Esophagus squamous epithelium (tissue), 5 donors: ENCODE measurements around the gene RBM22. TPM values are rescaled to one million over a fixed set of nuclear protein-coding genes. Genes with fewer than 3 reads are reported as not detected.

Experiments used
- DNase-seq: peaks from one replicate; lab custom pipeline; 2025; lab: John Stamatoyannopoulos, UW
- H3K27ac ChIP-seq, 4 donors: fragments of 200-600 bp; sonication (generic); one replicate each; pipeline ENCODE4 v1.5.1; 2016 to 2019; ENCODE audit warnings: mild to moderate bottlenecking in 1 of 4
- H3K27me3 ChIP-seq, 4 donors: fragments of 200-600 bp; sonication (generic); 1 replicate in 3 of 4; 2 replicates in 1 of 4; pipeline versions ENCODE4 v1.5.1 to v1.6.0; 2017 to 2021; ENCODE audit warnings: antibody characterized with exemption in 1 of 4
- H3K36me3 ChIP-seq, 3 donors: fragments of 200-600 bp; sonication (generic); one replicate each; pipeline ENCODE4 v1.5.1; 2016 to 2019
- H3K4me1 ChIP-seq, 3 donors: fragments of 200-600 bp; sonication (generic); one replicate each; pipeline ENCODE4 v1.5.1; 2017 to 2019
- H3K4me3 ChIP-seq, 4 donors: fragments of 200-600 bp; sonication (generic); 1 replicate in 3 of 4; 2 replicates in 1 of 4; pipeline ENCODE4 v1.5.1; 2016 to 2019; ENCODE audit warnings: mild to moderate bottlenecking in 2 of 4, moderate library complexity in 1 of 4
- H3K9me3 ChIP-seq, 3 donors: fragments of 200-600 bp; sonication (generic); one replicate each; pipeline ENCODE4 v1.5.1; 2016 to 2019
- CTCF ChIP-seq, 6 experiments: fragments of 450-650 bp in 4 of 6; fragments of 200-600 bp in 2 of 6; sonication (generic) in 2 of 6; IDR thresholded peaks; one replicate each; pipeline ENCODE4 v1.5.1; 2016 to 2019; ENCODE audit warnings: antibody characterized with exemption in 6 of 6, mild to moderate bottlenecking in 4 of 6, moderate library complexity in 4 of 6
- POLR2A ChIP-seq, 4 donors: fragments of 450-650 bp; IDR thresholded peaks; one replicate each; pipeline ENCODE4 v1.6.1; 2017; ENCODE audit warnings: antibody characterized with exemption in 4 of 4, mild to moderate bottlenecking in 4 of 4, moderate library complexity in 3 of 4
- WGBS, 2 donors: methylation state at CpG; one replicate each; pipeline ENCODE4 v1.1.5; 2018; 5-methylcytosine and 5-hydroxymethylcytosine counted together
- intact Hi-C: fragments of 100-400 bp; cut with DNase I; formaldehyde crosslinking; loops from one replicate; pipeline ENCODE4 v1.15.0; 2022
- total RNA-seq, 4 donors: library from RNA; depleted of rRNA; stranded (reverse); fragments of >200 nt; gene quantifications; one replicate each; pipeline ENCODE4 v1.1.0, GENCODE V29; 2016
- donor health status: DM: yes; HTN: yes; CAD: no.

Gene RBM22
- total RNA-seq, 4 donors from 2014 or later = 22.8 to 38.4 (median 28.8) TPM

GRCh38 chr5:150661821-150662596 lies 38.9 kb downstream of the RBM22 start:
- no peaks in the 10 kb centered on the region for H3K36me3 ChIP-seq
- no peaks in the 10 kb centered on the region for H3K27me3 ChIP-seq
- peaks cover 0 to 16% (median 9%) of the 10 kb centered on the region in 3 donors for H3K4me1 ChIP-seq
- 79 to 82% methylated on average over 9 to 10 of the region's 10 CpGs for WGBS, 2 donors
- no peak overlapping the region for H3K4me3 ChIP-seq
- H3K27ac ChIP-seq = no peak overlapping the region
- no peaks in the 10 kb centered on the region for H3K9me3 ChIP-seq
- intact Hi-C loops = no loop called here
- TF ChIP-seq CTCF (IDR thresholded peaks at IDR 0.05) (no peak), POLR2A (IDR thresholded peaks at IDR 0.05) (no peak)
- no peak for DNase-seq

GRCh38 chr5:150661086-150661485 lies 39.8 kb downstream of the RBM22 start, which contains the start of gene MYOZ3:
MYOZ3 (plus strand) TSS chr5:150661251; CDS start chr5:150662942, 1,691 bp downstream.
- no peaks in the 10 kb centered on the region for H3K27me3 ChIP-seq
- intact Hi-C loops = no loop called here
- H3K27ac ChIP-seq = peak within 1 kb of the TSS in 1 of 4 donors; percentile 5
- no peak for TF ChIP-seq POLR2A (IDR thresholded peaks at IDR 0.05)
- no peak for TF ChIP-seq CTCF (IDR thresholded peaks at IDR 0.05)
- H3K9me3 ChIP-seq = no peaks in the 10 kb centered on the region
- no peaks in the 10 kb centered on the region for H3K36me3 ChIP-seq
- no peak within 1 kb of the TSS for H3K4me3 ChIP-seq
- 46 to 68% methylated on average over 2 to 7 of the region's 7 CpGs for WGBS, 2 donors
- no peak for DNase-seq
- peaks cover 3 to 24% (median 13%) of the 10 kb centered on the region in 3 donors for H3K4me1 ChIP-seq

- no peak overlapping the region for H3K4me3 ChIP-seq
- H3K27me3 ChIP-seq = no peaks in the 10 kb centered on the region
- no peak for TF ChIP-seq POLR2A (IDR thresholded peaks at IDR 0.05)
- no peak for TF ChIP-seq CTCF (IDR thresholded peaks at IDR 0.05)
- H3K4me1 ChIP-seq = peaks cover 4 to 32% (median 16%) of the 10 kb centered on the region in 3 donors
- WGBS, 2 donors = 40 to 73% methylated on average over 2 to 4 of the region's 4 CpGs
- H3K36me3 ChIP-seq = no peaks in the 10 kb centered on the region
- intact Hi-C loops = no loop called here
- peak overlapping the region in 1 of 4 donors; percentile 5 for H3K27ac ChIP-seq
- no peak for DNase-seq
- no peaks in the 10 kb centered on the region for H3K9me3 ChIP-seq
Measured at GRCh38 chr5:150660108-150660831, 40.6 kb downstream of the RBM22 start.

- DNase-seq = no peak
- intact Hi-C loops = loop anchor here (5.0 kb wide), 1 partner anchor 97 kb away; no protein-coding TSS in a partner anchor
- Histone ChIP-seq H3K27me3 (no peaks in the 10 kb centered on the region), H3K36me3 (no peaks in the 10 kb centered on the region), H3K27ac (no peak overlapping the region), H3K4me3 (no peak overlapping the region), H3K4me1 (peaks cover 4 to 33% (median 16%) of the 10 kb centered on the region in 3 donors), H3K9me3 (no peaks in the 10 kb centered on the region)
- TF ChIP-seq POLR2A (IDR thresholded peaks at IDR 0.05) = no peak
- TF ChIP-seq CTCF (IDR thresholded peaks at IDR 0.05) = no peak
- 75 to 92% methylated on average over 6 to 7 of the region's 11 CpGs for WGBS, 2 donors
Measured at GRCh38 chr5:150659360-150660107, 41.3 kb downstream of the RBM22 start.
